NCI-H1694 treated with DMSO at 0.1 percent for 48 hours (cell line): ENCODE data around the gene MAPK8.

Experiments used
- DNase-seq: peaks from one replicate; lab custom pipeline; 2025; lab: John Stamatoyannopoulos, UW

MAPK8 gene

GRCh38 chr10:48477141-48477540 lies 170.7 kb downstream of the MAPK8 start:
- no peak for DNase-seq

GRCh38 chr10:48477616-48478015 lies 171.1 kb downstream of the MAPK8 start:
- no peak for DNase-seq

GRCh38 chr10:48478469-48478868 lies 172.0 kb downstream of the MAPK8 start:
- no peak for DNase-seq

GRCh38 chr10:48478980-48479811 lies 172.7 kb downstream of the MAPK8 start:
- no peak for DNase-seq

GRCh38 chr10:48480397-48481374 lies 174.2 kb downstream of the MAPK8 start:
- DNase-seq, result no peak

- no peak for DNase-seq
Measured at GRCh38 chr10:48481385-48481784, 174.9 kb downstream of the MAPK8 start.

GRCh38 chr10:48482207-48482606 lies 175.7 kb downstream of the MAPK8 start:
- DNase-seq, result no peak

- DNase-seq, result no peak
Measured at GRCh38 chr10:48484911-48485310, 178.4 kb downstream of the MAPK8 start.

GRCh38 chr10:48485711-48486110 lies 179.2 kb downstream of the MAPK8 start:
- no peak for DNase-seq

GRCh38 chr10:48487244-48487643 lies 180.8 kb downstream of the MAPK8 start:
- DNase-seq, result no peak
